ENCODE data around the gene YES1.
A peak's percentile ranks its signal among the peaks of the same experiment; 100 is the strongest.

Gene YES1

DNA sequence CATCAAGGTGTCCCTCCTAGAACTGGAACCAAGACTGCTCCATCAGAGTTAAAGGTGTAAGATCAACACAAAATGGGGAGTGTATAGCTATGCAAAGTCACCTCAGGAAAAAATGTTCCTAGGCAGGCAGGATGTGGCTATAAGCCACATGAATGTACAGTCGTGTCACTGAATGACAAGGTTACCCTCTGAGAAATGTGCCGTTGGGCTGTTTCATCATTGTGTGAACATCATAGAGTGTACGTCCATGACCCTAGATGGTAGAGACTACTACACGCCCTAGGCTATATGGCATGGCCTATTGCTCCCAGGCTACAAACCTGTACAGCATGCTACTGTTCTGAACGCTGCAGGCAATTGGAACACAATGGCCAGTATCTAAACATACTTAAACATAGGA lies 130.1 kb downstream of the YES1 start:
- peak; percentile 18 for DNase-seq

- DNase-seq: no peak
Observed at GRCh38 chr18:680392-680791, 131.7 kb downstream of the YES1 start.

- no peak for DNase-seq
Observed at GRCh38 chr18:679516-679915, 132.5 kb downstream of the YES1 start.

DNA sequence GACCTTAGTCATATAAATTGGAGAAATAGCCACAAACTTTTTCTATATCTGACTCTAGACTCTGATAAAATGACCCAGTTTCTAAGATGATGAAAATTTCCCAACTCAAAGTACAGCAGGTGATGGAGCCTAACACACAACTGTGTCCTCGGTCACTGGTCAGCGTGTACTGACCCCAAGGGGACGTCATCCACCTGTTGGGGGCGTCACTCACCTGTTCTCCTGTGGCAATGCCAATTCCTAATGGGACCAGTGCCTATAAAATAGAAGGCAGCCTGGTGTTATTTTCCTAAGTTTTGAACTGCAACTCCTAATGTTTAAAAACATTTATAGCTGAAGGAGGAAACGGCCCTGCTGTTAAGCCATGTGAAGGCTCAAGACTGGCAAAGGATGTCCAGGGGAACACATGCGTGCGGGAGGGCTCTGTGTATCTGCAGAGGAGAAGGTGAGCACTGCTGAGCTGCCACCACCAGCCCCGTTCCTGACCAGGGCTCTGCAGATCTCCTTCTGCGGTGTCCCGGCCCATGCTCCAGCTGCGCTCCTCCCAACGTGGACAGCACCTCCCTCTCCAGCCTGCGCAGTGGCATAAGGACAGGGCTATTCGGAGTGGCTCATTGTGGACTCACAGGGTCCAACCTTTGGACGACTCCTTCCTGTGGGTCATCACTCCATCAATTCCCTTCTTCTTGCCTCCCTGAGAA lies 133.4 kb downstream of the YES1 start:
- no peak for DNase-seq

DNA sequence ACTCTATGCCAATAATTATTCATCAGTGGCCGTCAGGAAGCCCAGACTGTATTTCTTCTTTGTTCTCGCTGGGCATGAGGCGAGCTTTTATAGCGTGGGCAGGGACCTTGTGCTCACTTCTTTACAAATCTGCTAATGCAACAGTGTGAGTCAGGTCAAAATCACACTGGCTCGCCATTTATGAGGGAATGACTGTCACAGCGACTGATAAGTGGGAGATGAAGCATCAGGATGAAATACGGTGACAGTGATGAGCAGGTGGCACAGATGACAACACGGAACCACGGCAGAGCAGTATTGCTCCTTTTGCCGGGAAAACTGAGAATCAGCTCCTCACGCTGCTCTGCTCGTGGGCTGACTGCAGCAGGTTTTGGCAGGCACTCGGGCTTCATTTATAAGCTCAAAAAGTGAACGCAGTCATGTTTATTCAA lies 134.1 kb downstream of the YES1 start:
- DNase-seq: no peak

- no peak for DNase-seq
Observed at GRCh38 chr18:677145-677544, 134.9 kb downstream of the YES1 start.

DNA sequence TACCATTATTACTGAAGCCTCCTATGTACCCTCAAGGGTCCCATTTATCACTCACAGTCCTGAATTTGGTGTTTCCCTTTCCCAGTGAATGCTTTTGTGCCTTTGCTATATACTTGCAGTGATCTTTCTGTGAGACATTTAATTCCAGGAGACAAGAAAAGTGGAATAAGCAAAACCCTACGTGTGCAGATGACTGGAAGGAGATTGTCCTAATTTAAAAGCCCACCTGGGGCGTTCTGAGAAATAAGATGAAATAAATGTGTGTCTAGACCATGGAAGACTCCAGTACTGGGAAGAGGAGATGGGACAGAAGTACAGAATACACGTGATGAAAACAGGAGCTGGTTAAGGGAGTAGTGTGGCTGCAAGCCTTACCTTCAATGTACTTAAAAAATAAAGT lies 135.3 kb downstream of the YES1 start:
- no peak for DNase-seq

DNA sequence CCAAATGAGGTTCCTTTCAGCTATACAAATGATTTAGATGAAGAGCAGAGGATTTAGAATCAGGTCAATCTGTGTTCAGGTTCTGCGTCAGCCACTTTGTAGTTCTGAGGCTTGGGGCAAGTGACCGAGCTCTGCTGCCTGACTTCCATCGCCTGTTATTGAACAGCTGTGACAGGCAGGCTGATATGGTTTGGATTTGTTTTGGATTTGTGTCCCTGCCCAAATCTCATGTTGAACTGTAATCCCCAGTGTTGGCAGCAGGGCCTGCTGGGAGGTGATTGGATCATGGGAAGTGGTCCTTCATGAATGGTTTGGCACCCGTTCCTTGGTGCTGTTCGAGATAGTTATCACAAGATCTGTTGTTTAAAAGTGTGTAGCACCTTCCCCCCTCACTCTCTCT lies 136.0 kb downstream of the YES1 start:
- no peak for DNase-seq

GRCh38 chr18:675307-675706 lies 136.7 kb downstream of the YES1 start:
- no peak for DNase-seq

DNA sequence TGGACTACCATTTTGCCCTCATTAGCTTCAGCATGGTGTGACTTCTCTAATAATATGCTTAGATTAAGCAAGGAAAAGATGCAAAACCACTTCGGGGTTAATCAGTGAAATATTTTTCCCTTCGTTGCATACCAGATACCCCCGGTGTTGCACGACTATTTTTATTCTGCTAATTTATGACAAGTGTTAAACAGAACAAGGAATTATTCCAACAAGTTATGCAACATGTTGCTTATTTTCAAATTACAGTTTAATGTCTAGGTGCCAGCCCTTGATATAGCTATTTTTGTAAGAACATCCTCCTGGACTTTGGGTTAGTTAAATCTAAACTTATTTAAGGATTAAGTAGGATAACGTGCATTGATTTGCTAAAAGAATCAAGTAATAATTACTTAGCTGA lies 138.3 kb downstream of the YES1 start:
- DNase-seq: no peak

DNA sequence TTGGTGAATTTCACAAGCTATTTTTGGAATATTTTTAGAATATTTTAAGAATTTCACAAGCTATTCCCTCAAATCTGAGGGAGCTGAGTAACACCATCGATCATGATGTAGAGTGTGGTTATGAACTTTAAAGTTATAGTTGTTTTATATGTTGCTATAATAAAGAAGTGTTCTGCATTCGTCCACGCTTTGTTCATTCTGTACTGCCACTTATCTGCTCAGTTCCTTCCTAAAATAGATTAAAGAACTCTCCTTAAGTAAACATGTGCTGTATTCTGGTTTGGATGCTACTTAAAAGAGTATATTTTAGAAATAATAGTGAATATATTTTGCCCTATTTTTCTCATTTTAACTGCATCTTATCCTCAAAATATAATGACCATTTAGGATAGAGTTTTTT lies 138.7 kb downstream of the YES1 start:
- no peak for DNase-seq
